A549 treated with ZK216348 at 1 μM for 4 hours (cell line): ENCODE measurements around the gene ZNF281. TPM values are rescaled to one million over a fixed set of nuclear protein-coding genes. Genes with fewer than 3 reads are reported as not detected.

Experiments used
- total RNA-seq: library from RNA; stranded (reverse); fragments of 200-300 nt; extraction: Qiagen RNA extraction; gene quantifications from 5 replicates; pipeline ENCODE4 v1.2.3, GENCODE V29; 2022; ENCODE audit warnings: low read depth

The ZNF281 gene
- 34.8 to 45.9 TPM (median 43.1 TPM) in 5 replicates for total RNA-seq

GRCh38 chr1:200409761-200410565 is at the start of gene ZNF281:
ZNF281 (minus strand) TSS chr1:200410036; CDS start chr1:200409705, 331 bp downstream.

Other genes starting within 250 kb of the ZNF281 start
- gene KIF14, start 210.7 kb upstream of the ZNF281 start, total RNA-seq, result 5.6 to 12.7 TPM (median 10.9 TPM) in 5 replicates